GM19463 (cell line): ENCODE data around the gene SPOCK2.
A peak's percentile ranks its signal among the peaks of the same experiment; 100 is the strongest.
"Not testable (repeated sequence)": the region's sequence is repeated elsewhere in the genome, so short reads cannot be mapped to it uniquely, and the experiment has no call there.

Source experiments
- ATAC-seq: cut with Tn5 transposase; IDR thresholded peaks from one replicate; pipeline ENCODE4 v1.9.1; 2021; ENCODE audit warnings: mild to moderate bottlenecking, moderate library complexity; ENCODE audit not compliant: unreplicated experiment

SPOCK2 gene, protein sequence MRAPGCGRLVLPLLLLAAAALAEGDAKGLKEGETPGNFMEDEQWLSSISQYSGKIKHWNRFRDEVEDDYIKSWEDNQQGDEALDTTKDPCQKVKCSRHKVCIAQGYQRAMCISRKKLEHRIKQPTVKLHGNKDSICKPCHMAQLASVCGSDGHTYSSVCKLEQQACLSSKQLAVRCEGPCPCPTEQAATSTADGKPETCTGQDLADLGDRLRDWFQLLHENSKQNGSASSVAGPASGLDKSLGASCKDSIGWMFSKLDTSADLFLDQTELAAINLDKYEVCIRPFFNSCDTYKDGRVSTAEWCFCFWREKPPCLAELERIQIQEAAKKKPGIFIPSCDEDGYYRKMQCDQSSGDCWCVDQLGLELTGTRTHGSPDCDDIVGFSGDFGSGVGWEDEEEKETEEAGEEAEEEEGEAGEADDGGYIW

GRCh38 chr10:72087969-72088888 is at the start of gene SPOCK2:
SPOCK2 (minus strand) TSS chr10:72088551; CDS start chr10:72088328, 223 bp downstream.
- no peak for ATAC-seq

DNA sequence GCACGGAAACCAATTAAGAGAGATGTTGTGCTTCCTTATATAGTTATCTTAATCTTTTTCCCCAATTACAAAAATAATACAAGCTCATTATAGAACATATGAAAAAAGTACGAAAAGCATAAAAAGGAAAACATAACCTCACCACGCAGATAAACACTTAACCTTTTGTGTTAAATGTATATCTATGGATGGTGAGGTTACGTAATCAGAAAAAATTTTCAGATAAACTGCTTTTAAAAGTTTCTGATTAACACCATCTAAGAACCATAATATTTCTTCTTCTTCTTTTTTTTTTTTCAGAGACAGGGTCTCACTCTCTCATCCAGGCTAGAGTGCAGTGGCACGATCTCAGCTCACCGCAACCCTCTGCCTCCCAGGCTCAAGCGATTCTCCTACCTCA is 49.2 kb upstream of the SPOCK2 start:
- ATAC-seq = no peak

DNA sequence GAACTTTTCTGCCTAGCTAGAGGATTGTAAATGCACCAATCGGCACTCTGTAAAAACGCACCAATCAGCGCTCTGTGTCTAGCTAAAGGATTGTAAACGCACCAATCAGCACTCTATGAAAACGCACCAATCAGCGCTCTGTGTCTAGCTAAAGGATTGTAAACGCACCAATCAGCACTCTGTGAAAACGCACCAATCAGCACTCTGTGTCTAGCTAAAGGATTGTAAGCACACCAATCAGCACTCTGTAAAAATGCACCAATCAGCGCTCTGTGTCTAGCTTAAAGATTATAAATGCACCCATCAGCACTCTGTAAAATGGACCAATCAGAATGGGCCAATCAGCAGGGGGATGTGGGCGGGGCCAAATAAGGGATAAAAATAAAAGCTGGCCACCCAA is 47.9 kb upstream of the SPOCK2 start:
- ATAC-seq = not testable (repeated sequence)

DNA sequence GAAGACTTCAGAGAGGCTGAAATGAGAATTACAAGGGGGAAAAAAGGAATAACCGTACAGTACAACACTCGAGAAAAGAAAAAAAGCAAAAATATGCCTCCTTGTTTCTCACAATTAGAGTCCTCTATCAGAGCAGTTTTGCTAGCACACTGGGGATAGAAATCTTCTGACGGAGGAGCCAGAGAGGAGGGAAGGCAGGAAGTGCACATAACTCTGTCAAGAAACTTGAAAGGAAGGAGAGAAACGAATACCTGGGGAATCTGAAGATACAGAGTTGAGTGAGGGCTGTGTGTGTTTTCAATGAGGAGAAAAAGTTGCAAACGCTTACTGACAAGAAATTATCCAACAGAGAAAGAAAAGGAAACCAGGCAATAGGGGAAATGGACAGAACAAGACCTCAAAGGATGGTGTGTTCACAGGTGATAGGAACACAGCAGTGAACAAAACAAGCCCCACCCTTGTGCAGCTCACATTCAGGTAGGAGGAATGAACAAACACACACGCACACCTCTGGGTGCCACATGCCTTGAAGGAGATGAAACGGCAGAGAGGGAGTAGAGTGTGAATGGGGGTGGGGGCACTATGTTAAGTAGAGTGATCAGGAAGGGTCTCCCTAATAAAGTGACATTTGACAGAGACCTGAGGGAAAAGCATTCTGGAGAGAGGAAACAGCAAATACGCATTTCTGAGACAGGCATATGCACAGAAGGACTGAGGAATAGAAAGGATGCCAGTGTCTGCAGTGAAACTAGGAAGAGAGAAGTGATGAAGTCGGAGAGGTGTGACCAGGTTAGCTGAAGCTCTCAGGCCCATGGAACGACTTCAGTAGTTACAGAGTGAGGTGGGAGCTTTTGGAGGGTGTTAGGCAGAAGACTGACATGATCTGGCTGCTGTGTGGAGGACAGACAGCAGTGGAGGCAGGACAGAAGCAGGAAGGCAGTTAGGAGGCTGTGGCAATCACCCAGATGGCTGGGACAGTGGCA is 46.7 kb upstream of the SPOCK2 start:
- ATAC-seq = no peak

GRCh38 chr10:72133517-72133916 is 45.2 kb upstream of the SPOCK2 start:
- ATAC-seq = peak; percentile 90

DNA sequence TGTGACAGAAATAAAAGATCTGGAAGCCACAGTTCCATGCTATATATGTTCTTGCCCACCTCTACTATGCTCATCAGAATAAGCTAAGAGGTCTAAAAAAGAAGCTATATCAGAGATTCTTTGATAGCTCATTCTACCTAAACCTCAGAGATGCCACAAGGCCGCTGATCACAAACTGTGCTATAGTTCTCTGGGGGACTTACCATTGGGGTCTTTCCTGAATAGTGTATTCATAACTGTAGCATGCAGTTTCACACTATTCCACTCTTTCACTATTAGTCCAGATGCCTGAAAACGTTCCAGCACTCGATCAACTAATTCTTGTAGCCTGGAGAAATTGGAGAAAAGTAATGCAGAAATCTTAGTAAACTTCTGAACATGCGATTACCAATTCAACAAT is 44.5 kb upstream of the SPOCK2 start:
- ATAC-seq = peak; percentile 17

GRCh38 chr10:72127571-72127970 is 39.2 kb upstream of the SPOCK2 start:
- no peak for ATAC-seq

DNA sequence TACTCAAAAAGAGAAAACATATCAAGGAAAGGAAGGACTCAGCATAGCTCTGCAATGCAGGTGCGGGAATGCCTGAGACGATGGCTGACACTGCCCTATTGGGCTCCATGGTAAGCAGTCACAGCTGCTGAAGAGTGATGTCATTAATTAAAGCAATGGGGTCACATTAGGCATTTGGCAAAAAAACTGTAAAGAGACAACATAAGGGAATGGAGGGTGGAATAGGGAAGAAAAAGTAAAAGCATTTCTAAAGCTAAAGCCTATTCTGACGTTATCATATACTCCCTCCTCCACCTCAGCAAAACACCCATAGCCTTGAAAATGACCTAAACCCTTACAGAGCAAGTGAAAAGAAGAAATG is 38.5 kb upstream of the SPOCK2 start:
- no peak for ATAC-seq

- ATAC-seq = no peak
Observed at GRCh38 chr10:72126184-72126871, 38.0 kb upstream of the SPOCK2 start.

- no peak for ATAC-seq
Observed at GRCh38 chr10:72124989-72125388, 36.6 kb upstream of the SPOCK2 start.

DNA sequence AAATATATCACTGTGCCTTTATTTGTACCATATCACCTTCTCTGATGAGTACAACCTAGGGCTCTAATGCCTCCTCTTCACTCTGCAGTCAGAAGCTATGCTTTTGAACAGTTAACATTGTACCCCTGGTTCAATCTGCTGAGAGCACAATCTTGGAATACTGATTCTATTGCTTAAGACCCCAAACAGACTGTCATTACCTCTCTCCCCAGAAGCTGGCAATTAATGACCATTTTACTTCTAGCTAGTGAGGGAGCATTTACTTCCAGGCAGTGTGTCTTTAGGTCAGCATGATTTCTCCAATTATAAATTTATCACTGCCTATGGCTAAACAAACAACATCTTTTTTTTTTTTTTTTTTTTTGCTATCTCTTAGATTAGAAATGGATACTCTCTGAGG is 36.0 kb upstream of the SPOCK2 start:
- no peak for ATAC-seq

DNA sequence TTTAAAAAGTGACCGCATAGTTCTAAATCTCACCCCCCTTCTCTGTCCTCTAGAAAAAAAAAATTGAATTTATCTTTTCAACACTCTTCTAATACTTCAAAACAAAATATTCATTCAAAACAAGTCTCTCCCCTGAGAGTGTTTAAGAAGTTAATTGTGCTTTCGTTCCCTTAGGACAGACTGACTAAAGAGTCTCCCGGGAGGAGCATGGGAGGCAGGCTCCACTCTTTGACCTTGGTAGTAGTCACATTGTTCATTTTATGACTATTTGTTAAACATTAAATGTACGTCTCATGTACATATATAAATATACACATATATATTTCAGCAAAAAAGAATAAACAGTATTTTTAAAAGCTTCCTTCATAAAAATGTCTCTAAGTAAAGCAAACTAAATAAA is 35.3 kb upstream of the SPOCK2 start:
- ATAC-seq = no peak

DNA sequence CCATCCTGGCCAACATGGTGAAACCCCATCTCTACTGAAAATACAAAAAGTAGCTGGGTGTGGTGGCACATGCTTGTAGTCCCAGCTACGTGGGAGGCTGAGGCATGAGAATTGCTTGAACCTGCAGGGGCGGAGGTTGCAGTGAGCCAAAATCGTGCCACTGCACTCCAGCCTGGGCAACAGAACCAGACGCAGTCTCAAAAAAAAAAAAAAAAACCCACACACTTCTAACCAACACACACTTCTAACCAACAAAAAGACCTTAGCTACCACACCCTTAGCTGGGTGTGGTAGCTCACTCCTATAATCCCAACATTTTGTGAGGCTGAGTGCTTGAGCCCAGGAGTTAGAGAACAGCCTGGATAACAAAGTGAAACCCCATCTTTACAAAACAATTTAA is 33.9 kb upstream of the SPOCK2 start:
- ATAC-seq = no peak

DNA sequence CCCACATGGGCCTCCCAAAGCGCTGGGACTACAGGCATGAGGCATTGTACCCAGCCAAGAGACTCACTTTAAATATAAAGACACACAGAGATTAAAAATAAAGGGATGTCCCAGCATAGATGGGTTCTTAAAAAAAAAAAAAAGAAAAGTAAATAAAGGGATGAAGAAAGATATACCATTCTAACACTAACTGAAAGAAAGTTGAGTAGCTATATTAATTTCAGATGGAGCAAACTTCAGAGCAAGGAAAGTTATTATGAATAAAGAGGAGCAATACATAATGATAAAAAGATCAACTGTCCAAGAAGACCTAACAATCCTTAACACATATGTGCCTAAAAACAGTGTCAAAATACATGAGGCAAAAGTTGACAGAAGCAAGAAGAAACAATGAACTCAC is 33.0 kb upstream of the SPOCK2 start:
- ATAC-seq = no peak

DNA sequence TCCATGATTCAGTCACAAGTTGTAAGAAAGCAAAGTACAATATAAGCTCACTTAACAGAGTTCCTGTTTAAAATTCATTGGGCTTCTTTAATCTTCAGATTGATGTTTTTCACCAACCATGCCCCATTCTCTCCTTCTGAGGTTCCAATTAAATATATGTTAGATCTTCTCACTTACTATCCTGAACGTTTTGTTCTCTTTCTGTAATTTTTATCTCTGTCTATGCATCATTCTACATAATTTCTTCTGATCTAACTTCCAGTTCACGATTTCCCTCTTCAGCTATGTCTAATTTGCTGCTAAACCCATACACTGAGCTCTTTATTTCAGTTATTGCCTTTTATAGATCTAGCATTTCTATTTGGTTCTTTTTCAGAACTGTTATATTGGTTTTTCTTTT is 28.0 kb upstream of the SPOCK2 start:
- no peak for ATAC-seq

- ATAC-seq = no peak
Observed at GRCh38 chr10:72114706-72115450, 26.5 kb upstream of the SPOCK2 start.

- ATAC-seq = no peak
Observed at GRCh38 chr10:72110673-72111401, 22.5 kb upstream of the SPOCK2 start.

- no peak for ATAC-seq
Observed at GRCh38 chr10:72109636-72110157, 21.3 kb upstream of the SPOCK2 start.
